Esophagus muscularis mucosa (tissue), 4 donors: ENCODE results near the gene MLLT3. TPM values are rescaled to one million over a fixed set of nuclear protein-coding genes. Genes with fewer than 3 reads are reported as not detected.

ENCODE experiments used
- DNase-seq: peaks from one replicate; pipeline ENCODE4 v3.0.0-alpha.2; 2017; ENCODE audit errors: extremely low spot score
- H3K27ac ChIP-seq, 4 donors: fragments of 200-600 bp; sonication (generic); replicated peaks in 1 of 4; 1 replicate in 3 of 4; 2 replicates in 1 of 4; pipeline ENCODE4 v1.5.1; 2016 to 2019; ENCODE audit warnings: mild to moderate bottlenecking in 1 of 4
- H3K27me3 ChIP-seq, 4 donors: fragments of 200-600 bp; sonication (generic); one replicate each; pipeline versions ENCODE4 v1.5.1 to v1.6.0; 2016 to 2019
- H3K36me3 ChIP-seq, 4 donors: fragments of 200-600 bp; sonication (generic); one replicate each; pipeline ENCODE4 v1.5.1; 2016 to 2019
- H3K4me1 ChIP-seq, 4 donors: fragments of 200-600 bp; sonication (generic); one replicate each; pipeline ENCODE4 v1.5.1; 2016 to 2019
- H3K4me3 ChIP-seq, 4 donors: fragments of 200-600 bp; sonication (generic); 1 replicate in 2 of 4; 2 replicates in 2 of 4; pipeline ENCODE4 v1.5.1; 2016 to 2019; ENCODE audit warnings: mild to moderate bottlenecking in 4 of 4, moderate library complexity in 1 of 4
- H3K9me3 ChIP-seq, 4 donors: fragments of 200-600 bp; sonication (generic); 1 replicate in 3 of 4; 2 replicates in 1 of 4; pipeline ENCODE4 v1.5.1; 2016 to 2019
- CTCF ChIP-seq, 3 experiments: fragments of 200-600 bp in 2 of 3; fragments of 450-650 bp in 1 of 3; sonication (generic) in 2 of 3; IDR thresholded peaks; one replicate each; pipeline ENCODE4 v1.5.1; 2017 to 2019; ENCODE audit warnings: antibody characterized with exemption in 3 of 3, mild to moderate bottlenecking in 2 of 3, moderate library complexity in 1 of 3
- EP300 ChIP-seq: sonication (generic); formaldehyde crosslinking; IDR thresholded peaks from one replicate; pipeline ENCODE4 v1.6.1; 2017; ENCODE audit warnings: antibody characterized with exemption
- POLR2A ChIP-seq: fragments of 450-650 bp; IDR thresholded peaks from one replicate; pipeline ENCODE4 v1.6.1; 2017; ENCODE audit warnings: antibody characterized with exemption, moderate library complexity, mild to moderate bottlenecking, low read depth
- POLR2AphosphoS5 ChIP-seq, 2 donors: sonication (generic); formaldehyde crosslinking; IDR thresholded peaks; one replicate each; pipeline ENCODE4 v1.6.1; 2017; ENCODE audit warnings: antibody characterized with exemption in 2 of 2
- WGBS: methylation state at CpG from one replicate; pipeline ENCODE4 v1.1.5; 2018; 5-methylcytosine and 5-hydroxymethylcytosine counted together
- intact Hi-C: fragments of 100-400 bp; cut with DNase I; formaldehyde crosslinking; loops from one replicate; pipeline ENCODE4 v1.15.1; 2023
- total RNA-seq, 4 donors: library from RNA; depleted of rRNA; stranded (reverse); fragments of >200 nt; gene quantifications; one replicate each; pipeline versions ENCODE4 v1.1.0 to v1.2.1, GENCODE V29; 2016

The MLLT3 gene
- total RNA-seq, 4 donors from 2014 or later, result 14.1 to 30.7 (median 18.0) TPM

- Histone ChIP-seq H3K9me3 (no peaks in the 10 kb centered on the region), H3K4me1 (peaks cover 28 to 63% (median 59%) of the 10 kb centered on the region in 4 donors), H3K27ac (peak overlapping the region in 1 of 4 donors; percentile 28), H3K4me3 (no peak overlapping the region), H3K36me3 (no peaks in the 10 kb centered on the region), H3K27me3 (no peaks in the 10 kb centered on the region)
- no peak for TF ChIP-seq EP300
- TF ChIP-seq POLR2AphosphoS5 (IDR thresholded peaks at IDR 0.05), result no peak
- no peak for TF ChIP-seq POLR2A
- no peak for TF ChIP-seq CTCF (IDR thresholded peaks at IDR 0.05)
- intact Hi-C loops, result loop anchor here (10.0 kb wide), 1 partner anchor 126 kb away; the partner anchor contains the start of gene FOCAD
- DNase-seq, result peak; percentile 37
- WGBS, result 29% methylated on average over 1 of the region's 2 CpGs
Observed at GRCh38 chr9:20558566-20559016, 63.7 kb downstream of the MLLT3 start.

- Histone ChIP-seq H3K36me3 (no peaks in the 10 kb centered on the region), H3K4me1 (peaks cover 30 to 63% (median 59%) of the 10 kb centered on the region in 4 donors), H3K27me3 (no peaks in the 10 kb centered on the region), H3K4me3 (no peak overlapping the region), H3K9me3 (no peaks in the 10 kb centered on the region), H3K27ac (no peak overlapping the region)
- DNase-seq, result no peak
- intact Hi-C loops, result loop anchor here (10.0 kb wide), 1 partner anchor 127 kb away; the partner anchor contains the start of gene FOCAD
- TF ChIP-seq POLR2A (no peak), POLR2AphosphoS5 (IDR thresholded peaks at IDR 0.05) (no peak), CTCF (IDR thresholded peaks at IDR 0.05) (no peak), EP300 (no peak)
- WGBS, result 71% methylated on average over 5 of the region's 5 CpGs
Observed at GRCh38 chr9:20557890-20558565, 64.3 kb downstream of the MLLT3 start.

GRCh38 chr9:20557285-20557684 lies 65.0 kb downstream of the MLLT3 start:
- H3K9me3 ChIP-seq, result no peaks in the 10 kb centered on the region
- 100% methylated on average over 1 of the region's 1 CpG for WGBS
- no peak overlapping the region for H3K4me3 ChIP-seq
- TF ChIP-seq CTCF (IDR thresholded peaks at IDR 0.05), result no peak
- no peak for TF ChIP-seq EP300
- TF ChIP-seq POLR2A, result no peak
- TF ChIP-seq POLR2AphosphoS5 (IDR thresholded peaks at IDR 0.05), result no peak
- DNase-seq, result no peak
- no peak overlapping the region for H3K27ac ChIP-seq
- no peaks in the 10 kb centered on the region for H3K36me3 ChIP-seq
- H3K4me1 ChIP-seq, result peaks cover 28 to 63% (median 56%) of the 10 kb centered on the region in 4 donors
- H3K27me3 ChIP-seq, result no peaks in the 10 kb centered on the region
- intact Hi-C loops, result loop anchor here (10.0 kb wide), 1 partner anchor 128 kb away; the partner anchor contains the start of gene FOCAD

GRCh38 chr9:20553558-20554149 lies 68.6 kb downstream of the MLLT3 start:
- Histone ChIP-seq H3K36me3 (no peaks in the 10 kb centered on the region), H3K9me3 (no peaks in the 10 kb centered on the region), H3K4me3 (no peak overlapping the region), H3K27ac (no peak overlapping the region), H3K4me1 (peaks cover 33 to 63% (median 48%) of the 10 kb centered on the region in 4 donors), H3K27me3 (no peaks in the 10 kb centered on the region)
- intact Hi-C loops, result loop anchor here (5.0 to 10.0 kb wide), 2 partner anchors 69 to 131 kb away; partner anchors contain the start of genes FOCAD and MLLT3
- 36% methylated on average over 1 of the region's 1 CpG for WGBS
- no peak for TF ChIP-seq CTCF (IDR thresholded peaks at IDR 0.05)
- DNase-seq, result no peak
